NCI-H187 treated with DMSO at 0.1 percent for 48 hours (cell line): ENCODE data around the gene HK1.
"Not testable (repeated sequence)": the region's sequence is repeated elsewhere in the genome, so short reads cannot be mapped to it uniquely, and the experiment has no call there.

Source experiments
- DNase-seq: peaks from one replicate; lab custom pipeline; 2025; lab: John Stamatoyannopoulos, UW

Gene HK1

GRCh38 chr10:69259547-69260243, 18.6 kb upstream of the HK1 start:
- DNase-seq: no peak

- DNase-seq: no peak
These were observed 17.1 kb upstream of the HK1 start for GRCh38 chr10:69261184-69261583.

GRCh38 chr10:69262292-69262751, 16.0 kb upstream of the HK1 start:
- DNase-seq: no peak

GRCh38 chr10:69265521-69265920, 12.8 kb upstream of the HK1 start:
- DNase-seq: no peak

- DNase-seq: no peak
These were observed 9.4 kb upstream of the HK1 start for GRCh38 chr10:69268761-69269416.

- no peak for DNase-seq
These were observed 8.5 kb upstream of the HK1 start for GRCh38 chr10:69269761-69270160.

GRCh38 chr10:69270990-69271389, 7.3 kb upstream of the HK1 start:
- DNase-seq: no peak

- no peak for DNase-seq
These were observed 5.7 kb upstream of the HK1 start for GRCh38 chr10:69272624-69273023.

- no peak for DNase-seq
These were observed 2.9 kb upstream of the HK1 start for GRCh38 chr10:69275444-69275843.

- DNase-seq: no peak
These were observed 1.8 kb upstream of the HK1 start for GRCh38 chr10:69276503-69276902.

- no peak for DNase-seq
These were observed 814 bp downstream of the HK1 start for GRCh38 chr10:69279110-69279509.

- no peak for DNase-seq
These were observed 3.5 kb downstream of the HK1 start for GRCh38 chr10:69281507-69282413.

- not testable (repeated sequence) for DNase-seq
These were observed 6.1 kb downstream of the HK1 start for GRCh38 chr10:69284402-69284801.

- DNase-seq: no peak
These were observed 7.4 kb downstream of the HK1 start for GRCh38 chr10:69285699-69286098.

- no peak for DNase-seq
These were observed 8.9 kb downstream of the HK1 start for GRCh38 chr10:69287181-69287580.

- no peak for DNase-seq
These were observed 12.7 kb downstream of the HK1 start for GRCh38 chr10:69290993-69291392.

GRCh38 chr10:69292459-69292858, 14.2 kb downstream of the HK1 start:
- DNase-seq: no peak

GRCh38 chr10:69295027-69295636, 16.8 kb downstream of the HK1 start:
- no peak for DNase-seq

GRCh38 chr10:69303632-69304051, 25.3 kb downstream of the HK1 start:
- no peak for DNase-seq

GRCh38 chr10:69306421-69306820, 28.1 kb downstream of the HK1 start:
- DNase-seq: no peak

GRCh38 chr10:69307434-69307833, 29.1 kb downstream of the HK1 start:
- DNase-seq: no peak

- not testable (repeated sequence) for DNase-seq
These were observed 30.0 kb downstream of the HK1 start for GRCh38 chr10:69308304-69308703.
